ENCODE measurements around the gene ANKRD13D.

Gene ANKRD13D

DNA sequence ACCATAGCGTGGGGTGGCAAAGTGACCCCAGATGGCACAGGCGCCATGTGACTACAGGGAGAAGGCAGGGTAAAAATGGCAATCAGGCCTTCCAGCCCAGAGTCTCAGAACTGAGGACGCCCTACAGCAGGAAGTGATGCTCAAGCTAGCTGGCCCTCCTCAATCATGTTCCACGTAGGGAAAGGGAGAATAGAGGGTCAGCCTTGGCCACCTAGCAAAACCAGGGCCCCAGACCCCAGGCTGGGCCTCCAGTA, 978 bp upstream of the ANKRD13D start:
- DNase-seq = no peak

DNA sequence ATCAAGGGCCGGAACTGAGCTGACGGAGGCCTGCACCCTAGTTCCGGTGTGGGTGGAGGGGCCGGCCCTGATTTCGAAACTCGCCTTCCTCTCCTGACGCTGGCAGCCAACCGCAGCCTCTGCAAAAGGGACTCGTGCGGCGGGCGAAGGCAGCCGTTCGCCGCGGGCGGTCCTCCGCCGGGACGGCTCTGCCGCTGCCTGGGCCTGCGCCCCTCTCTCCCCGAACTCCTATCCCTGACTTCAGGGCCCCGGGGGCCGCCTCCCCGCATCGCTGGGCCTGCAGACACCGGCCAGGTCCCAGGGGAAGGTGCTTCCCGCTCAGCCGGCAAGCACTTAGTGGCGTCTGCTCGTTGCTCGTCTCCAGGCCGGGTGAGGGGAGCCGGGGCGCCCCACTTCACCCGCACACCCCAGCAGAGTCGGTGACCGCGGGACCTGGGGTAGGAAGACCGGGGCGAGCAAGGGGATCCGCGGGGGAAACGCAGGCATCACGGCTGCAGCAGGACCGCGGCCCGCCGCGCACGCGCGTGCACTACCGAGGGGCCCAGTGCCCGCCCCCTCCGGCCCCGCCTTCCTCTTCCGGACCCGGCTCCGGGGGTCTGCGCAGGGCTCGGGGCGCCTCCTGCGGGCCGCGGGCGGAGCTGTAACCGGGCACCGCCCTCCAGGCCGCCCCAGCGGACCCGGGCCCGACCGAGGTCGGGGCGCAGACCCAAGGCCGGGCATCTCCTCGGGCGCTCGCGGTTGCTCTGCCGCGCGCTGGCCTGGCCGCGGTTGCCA, 464 bp upstream of the ANKRD13D start:
- DNase-seq = peak; percentile 86

DNA sequence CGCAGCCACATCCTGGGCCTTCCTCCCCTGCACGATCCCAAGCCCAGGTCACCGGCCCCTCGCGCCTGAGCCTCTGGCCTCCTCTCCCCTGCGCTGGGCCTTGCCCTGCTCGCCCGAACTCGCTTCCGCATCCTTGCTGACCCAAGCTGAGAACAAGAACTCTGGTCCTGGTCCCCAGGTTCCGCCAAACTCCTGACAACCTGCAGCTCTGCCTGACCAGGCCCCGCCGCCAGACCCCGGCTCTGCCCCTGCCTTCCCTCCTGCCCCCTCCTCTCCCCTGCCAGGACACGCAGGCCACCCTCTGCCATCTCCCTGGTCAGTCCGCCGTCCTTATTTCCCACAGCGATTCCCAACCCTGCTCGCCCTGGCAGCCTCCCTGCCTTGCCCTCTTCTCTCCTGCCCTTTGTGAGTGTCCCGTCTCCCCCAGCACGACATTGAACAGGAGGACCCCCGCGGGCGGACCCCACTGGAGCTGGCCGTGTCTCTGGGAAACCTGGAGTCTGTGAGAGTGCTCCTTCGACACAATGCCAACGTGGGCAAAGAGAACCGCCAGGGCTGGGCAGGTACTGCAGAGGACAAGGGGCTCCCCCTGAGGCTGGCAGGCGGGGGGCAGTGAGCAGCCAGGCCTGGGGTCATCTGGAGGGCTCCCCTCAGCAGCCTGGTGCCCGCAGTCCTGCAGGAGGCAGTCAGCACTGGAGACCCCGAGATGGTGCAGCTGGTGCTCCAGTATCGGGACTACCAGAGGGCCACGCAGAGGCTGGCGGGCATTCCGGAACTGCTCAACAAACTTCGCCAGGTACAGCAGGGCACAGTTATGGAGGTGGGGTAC, 762 bp downstream of the ANKRD13D start:
- no peak for DNase-seq

DNA sequence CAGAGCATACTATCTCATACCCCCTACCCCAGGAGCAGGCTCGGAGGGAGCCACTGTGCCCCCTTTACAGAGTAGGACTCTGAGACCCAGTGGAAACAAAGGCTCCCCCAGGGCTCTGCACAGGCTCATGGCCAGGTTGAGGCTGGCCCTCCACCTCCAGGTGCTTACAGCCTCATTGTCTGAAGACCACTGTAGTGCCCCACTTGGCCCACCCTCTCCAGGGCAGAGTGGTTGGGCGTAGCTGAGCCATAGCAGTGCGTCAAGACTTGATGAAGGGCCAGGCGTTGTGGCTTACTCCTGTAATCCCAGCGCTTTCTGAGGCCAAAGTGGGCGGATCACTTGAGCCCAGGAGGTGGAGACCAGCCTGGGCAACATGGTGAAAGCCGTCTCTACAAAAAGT, 1.7 kb downstream of the ANKRD13D start:
- peak; percentile 49 for DNase-seq

DNA sequence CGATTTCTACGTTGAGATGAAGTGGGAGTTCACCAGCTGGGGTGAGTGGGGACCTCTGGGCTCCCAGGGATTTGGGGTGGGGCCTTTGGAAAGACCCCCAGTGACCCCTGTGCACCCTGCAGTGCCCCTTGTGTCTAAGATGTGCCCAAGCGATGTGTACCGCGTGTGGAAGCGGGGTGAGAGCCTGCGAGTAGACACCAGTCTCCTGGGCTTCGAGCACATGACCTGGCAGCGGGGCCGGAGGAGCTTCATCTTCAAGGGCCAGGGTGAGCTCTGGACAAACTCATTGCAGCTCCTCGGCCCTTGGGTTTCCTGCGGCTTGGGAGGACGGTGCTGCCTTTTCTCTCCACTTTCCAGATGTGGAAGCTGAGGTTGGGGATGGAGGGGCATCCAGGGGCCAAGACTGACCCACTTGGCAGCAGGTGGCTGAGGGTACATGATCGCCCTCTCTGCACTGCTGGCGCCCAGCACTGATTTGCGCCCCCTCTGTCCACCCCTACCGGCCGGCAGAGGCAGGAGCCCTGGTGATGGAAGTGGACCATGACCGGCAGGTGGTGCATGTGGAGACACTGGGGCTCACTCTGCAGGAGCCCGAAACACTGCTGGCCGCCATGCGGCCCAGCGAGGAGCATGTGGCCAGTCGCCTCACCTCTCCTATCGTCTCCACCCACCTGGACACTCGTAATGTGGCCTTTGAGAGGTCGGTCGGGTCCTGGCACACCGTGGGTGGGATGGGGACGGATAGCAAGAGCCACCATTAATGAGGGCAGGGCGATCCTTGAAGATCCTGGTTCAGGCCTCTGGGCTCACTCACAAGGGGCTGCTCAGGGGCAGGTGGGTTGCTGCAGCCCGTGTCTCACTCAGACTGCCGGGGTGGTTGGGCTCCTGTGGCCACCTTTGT, 2.6 kb downstream of the ANKRD13D start:
- DNase-seq = no peak

DNA sequence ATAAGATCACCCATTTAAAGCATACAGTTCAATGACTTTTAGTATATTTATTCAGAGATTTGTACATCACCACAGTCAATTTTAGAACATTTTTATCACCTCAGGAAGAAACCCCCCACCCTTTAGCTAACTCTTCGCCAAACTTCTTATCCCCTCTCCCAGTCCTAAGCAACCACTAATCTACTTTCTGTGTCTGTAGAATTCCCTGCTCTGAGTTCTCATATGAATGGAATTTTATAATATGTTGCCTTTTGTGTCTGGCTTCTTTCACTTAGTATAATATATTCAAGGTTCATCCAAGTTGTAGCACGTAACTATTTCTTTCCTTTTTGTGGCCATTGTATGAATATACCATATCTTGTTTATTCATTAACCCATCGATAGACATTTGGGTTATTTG, 3.6 kb downstream of the ANKRD13D start:
- DNase-seq = no peak

DNA sequence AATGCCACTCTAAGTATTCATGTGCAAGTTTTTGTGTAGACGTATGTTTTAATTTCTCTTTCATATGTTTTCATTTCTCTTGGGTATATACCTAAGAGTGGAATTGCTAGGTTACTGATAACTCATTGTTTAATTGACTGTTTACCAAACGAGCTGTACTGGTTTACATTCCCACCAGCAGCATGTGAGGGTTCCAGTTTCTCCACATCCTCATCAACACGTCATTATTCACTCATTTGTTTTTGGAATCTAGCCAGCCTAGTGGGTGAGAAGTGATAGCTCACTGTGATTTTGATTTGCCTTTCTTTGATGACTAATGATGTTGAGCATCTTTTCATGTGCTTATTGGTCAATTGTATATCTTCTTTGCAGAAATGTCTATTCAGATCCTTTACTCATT, 4.0 kb downstream of the ANKRD13D start:
- no peak for DNase-seq

DNA sequence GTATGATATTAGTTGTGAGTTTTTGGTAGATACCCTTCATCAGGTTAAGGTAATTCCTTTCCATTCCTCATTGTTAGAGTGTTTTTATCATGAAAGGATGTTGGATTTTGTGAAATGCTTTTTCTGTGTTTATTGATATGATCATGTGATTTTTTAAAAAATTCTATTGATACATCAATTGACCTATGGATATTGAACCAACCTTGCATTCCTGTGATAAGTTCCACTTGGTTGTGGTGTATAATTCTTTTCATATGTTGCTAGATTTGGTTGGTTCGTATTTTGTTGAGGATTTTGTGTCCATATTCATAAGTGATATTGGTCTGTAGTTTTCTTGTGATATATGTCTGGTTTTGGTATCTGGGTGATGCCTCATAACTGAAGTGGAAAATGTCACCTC, 6.7 kb downstream of the ANKRD13D start:
- DNase-seq = no peak

DNA sequence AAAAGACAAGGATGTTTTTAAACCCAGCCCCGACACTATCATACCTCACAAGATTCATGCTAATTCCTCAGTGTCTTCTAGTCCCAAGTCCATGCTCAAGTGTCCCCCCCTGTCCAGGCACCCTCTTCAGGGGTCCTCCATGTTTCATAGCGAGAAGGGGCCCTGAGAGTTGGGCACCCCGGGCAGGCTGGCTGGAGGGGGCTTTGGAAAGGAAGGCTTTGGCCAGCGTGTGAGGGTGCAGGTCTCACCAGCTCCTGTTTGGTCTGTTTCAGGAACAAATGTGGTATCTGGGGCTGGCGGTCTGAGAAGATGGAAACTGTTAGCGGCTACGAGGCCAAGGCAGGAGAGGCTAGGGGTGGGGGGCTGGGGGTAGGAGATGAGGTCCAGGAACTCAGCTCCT, 9.7 kb downstream of the ANKRD13D start:
- DNase-seq = no peak

DNA sequence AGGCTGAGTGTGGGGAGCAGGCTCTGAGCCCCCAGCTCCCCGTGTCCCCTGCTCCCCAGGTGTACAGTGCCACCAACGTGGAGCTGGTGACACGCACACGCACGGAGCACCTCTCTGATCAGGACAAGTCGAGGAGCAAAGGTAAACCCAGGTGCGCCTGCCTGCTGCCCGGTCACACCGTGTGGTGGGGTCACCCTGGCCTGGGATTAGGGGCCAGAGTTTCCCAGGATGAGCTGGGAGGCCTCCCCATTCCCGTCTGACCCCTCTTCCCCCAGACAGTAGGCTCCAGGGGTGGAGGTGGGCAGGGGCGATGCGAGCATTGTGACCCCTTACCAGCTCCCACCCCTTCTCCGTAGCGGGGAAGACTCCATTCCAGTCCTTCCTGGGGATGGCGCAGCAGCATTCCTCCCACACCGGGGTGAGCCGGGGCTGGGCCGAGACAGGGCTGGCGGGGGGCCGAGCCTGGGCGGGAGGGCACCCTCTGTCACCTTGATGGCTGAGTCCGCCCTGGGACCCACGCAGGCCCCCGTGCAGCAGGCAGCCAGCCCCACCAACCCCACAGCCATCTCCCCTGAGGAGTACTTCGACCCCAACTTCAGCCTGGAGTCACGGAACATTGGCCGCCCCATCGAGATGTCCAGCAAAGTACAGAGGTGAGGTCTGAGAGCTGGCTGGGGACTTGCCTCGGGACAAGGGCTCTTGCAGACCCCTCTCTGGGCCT, 10.5 kb downstream of the ANKRD13D start:
- no peak for DNase-seq

DNA sequence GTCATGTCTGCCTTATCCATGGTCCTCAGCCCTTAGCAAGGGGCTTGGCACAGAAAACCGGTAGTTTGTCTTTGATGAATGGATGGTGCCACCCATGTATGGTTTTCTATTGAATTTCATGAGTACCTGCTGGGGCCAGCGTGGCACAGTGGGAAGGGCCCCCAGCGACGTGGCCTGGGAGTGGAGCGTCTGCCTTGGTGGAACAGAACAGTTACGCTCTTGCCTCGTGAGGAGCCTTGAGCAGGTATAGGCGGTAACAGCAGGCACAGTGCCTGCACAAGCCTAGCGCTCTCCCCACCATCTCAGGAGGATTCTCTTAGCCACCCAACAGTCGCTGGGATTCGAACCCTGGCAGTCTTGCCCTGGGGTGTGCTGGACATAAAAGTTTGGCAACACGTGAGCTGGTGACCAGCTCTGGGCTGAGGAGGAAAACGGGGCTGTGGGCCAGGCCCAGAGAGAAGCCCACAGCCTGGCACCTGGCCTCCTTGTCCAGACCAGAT, 11.2 kb downstream of the ANKRD13D start:
- DNase-seq = no peak

DNA sequence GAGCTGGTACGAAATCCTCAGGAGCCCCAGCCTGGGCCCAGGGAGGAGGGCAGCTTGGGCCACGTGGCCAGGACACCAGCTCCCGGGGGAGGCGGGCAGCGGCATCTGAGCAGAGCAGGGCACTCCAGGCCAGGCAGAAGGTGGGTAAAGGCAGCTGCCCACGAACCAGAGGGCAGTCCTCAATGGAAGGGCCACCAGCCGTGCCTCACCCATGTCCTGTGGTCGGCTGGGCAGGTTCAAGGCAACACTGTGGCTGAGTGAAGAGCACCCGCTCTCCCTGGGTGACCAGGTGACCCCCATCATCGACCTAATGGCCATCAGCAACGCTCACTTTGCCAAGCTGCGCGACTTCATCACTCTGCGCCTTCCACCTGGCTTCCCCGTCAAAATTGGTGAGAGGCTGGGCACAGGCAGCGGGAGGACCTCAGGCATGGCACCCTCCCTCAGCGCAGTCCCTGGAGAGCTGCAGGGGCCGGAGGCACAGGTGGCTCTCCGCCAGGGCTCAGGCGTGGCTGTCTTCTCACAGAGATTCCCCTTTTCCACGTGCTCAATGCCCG, 11.7 kb downstream of the ANKRD13D start:
- no peak for DNase-seq

DNA sequence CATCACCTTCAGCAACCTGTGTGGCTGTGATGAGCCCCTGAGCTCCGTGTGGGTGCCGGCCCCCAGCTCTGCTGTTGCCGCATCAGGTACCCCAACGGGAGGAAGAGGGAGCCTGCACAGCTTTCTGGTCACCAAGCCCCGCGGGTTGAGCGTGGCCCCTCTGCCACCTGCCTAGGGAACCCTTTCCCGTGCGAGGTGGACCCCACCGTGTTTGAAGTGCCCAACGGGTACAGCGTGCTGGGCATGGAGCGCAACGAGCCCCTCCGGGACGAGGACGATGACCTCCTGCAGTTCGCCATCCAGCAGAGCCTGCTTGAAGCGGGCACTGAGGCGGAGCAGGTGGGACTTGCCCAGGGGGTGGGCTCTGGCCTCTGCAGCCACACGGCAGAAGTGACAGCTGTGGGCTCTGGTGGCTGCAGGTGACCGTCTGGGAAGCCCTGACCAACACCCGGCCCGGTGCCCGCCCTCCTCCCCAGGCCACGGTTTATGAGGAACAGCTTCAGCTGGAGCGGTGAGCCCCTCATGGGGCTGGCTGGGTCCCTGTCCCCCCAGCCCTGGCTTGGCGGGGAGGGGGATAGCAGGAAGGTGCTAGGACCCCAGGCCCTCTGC, 12.3 kb downstream of the ANKRD13D start:
- no peak for DNase-seq

DNA sequence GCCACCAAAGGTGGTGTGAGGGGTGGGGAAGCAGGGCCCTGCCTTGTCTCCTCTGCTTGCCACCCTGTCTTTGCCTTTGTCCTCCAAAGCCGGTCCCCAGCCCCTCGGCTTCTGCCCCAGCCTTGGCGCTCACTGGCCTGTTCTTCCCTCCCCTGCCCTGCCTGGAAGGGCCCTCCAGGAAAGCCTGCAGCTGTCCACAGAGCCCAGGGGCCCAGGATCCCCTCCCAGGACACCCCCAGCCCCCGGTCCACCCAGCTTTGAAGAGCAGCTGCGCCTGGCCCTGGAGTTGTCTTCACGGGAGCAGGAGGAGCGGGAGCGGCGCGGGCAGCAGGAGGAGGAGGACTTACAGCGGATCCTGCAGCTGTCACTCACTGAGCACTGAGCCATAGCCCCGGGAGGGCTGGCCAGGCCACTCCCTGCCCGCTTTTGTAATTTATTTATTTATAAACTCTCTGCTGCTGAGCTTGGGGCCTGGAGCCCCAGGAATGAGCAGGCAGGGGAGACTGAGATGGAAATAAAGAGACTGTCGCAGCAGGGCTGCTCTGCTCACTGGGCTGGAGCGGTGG, 12.9 kb downstream of the ANKRD13D start:
- peak; percentile 78 for DNase-seq

DNA sequence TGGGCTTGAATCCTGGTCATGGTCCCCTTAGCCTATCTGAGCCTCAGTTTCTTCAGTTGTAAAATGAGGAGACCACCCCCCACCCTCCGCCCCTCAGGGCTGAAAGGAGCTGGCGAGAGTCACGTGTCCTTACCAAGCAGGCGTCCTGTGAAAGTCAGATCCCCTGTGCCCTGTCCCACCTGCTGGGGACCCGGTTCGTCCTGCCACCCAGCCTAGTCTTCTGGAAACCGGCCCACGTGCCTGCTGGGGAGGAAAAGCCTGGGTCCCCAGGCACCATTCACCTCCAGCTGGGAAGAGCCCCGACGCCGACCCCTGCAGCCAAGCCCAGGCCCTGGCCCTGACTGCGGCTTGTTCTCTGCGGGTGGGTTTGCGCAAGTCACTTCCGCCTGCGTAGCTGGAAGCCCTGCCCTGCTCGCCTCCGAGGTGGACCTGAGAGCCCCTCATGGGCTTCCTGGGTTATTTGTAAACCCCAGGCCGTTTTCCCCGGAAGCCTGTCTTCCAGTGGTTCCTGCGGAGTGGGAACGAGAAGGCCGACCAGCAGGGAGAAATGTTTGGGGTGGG, 13.5 kb downstream of the ANKRD13D start:
- no peak for DNase-seq

DNA sequence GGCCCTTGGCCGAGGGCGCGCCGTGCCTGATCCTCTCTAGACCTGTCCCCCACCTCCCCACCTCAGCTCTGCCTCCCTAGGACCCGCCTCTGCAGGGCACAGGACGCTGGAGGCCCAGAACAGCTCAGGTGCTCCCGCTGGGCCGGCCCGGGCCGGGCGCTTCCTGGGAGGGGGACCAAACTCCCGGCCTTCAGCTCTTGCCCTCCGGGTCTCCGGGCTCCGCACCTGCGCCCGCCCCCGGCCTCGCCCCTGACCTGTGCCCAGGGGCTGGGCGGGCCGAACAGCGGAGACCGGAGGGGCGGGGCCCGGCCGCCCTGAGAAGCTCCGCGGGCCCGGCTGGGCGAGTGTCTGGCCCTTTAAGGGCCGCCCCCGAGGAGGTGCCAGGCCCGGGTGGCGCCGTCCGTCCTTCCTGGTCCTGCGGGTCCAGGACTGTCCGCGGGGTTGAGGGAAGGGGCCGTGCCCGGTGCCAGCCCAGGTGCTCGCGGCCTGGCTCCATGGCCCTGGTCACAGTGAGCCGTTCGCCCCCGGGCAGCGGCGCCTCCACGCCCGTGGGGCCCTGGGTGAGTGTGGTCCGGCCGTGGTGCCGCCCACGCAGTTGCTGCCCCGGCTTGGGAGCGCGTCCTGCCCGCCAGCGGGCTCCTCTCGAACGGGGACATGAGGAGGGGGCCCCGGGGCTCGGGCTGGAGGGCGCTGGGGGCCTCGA, 14.2 kb downstream of the ANKRD13D start, which contains the start of gene SSH3:
Gene SSH3 (plus strand): TSS at position 399 of the 703 bp plus-strand sequence. CDS start 96 bp downstream, at position 495.
- DNase-seq = peak; percentile 61

DNA sequence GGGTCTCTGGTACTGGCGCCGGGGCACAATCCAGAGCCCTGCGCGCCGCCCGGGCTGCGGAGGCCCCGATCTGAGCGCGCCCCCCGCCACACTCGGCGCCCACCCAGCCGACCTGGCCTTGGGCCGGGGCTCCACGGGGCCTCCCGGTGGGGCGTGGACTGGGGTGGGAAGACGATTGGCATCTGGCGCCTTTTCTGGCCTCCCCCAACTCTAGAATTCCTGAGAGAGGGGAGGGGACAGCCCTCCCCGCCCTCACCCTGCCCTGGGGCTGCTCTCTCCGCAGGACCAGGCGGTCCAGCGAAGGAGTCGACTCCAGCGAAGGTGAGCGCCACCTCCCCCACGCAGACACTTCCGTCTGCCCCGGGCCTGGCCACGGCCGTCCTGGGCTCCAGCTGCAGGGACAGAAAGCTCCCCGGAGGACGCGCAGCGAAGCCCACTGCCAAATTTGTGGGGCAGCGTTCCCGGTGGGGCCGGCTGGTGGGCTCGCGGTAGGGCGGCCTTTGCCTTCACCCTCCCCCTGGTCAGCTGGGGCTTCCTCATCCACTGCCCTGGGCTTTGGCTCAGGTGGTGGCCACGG, 14.8 kb downstream of the ANKRD13D start:
- DNase-seq = no peak

DNA sequence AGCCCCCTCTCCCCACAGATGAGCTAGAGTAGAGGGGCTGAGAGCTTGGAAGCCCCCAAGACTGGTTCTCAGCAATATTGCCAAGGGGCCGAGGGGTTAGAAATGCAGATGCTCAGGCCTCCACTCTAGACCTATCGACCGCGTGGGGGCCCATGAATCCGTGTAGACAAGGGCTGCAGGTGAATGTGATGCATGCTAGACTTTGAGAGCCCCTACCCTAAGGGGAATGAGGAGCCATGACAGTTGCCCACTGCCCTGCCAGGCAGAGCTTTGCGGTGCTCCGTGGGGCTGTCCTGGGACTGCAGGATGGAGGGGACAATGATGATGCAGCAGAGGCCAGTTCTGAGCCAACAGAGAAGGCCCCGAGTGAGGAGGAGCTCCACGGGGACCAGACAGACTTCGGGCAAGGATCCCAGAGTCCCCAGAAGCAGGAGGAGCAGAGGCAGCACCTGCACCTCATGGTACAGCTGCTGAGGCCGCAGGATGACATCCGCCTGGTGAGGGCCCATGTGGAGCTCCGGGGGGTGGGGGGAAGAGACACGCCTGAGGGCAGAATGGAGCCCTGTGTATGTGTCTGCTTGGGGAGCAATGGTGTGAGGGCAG, 15.5 kb downstream of the ANKRD13D start:
- no peak for DNase-seq

DNA sequence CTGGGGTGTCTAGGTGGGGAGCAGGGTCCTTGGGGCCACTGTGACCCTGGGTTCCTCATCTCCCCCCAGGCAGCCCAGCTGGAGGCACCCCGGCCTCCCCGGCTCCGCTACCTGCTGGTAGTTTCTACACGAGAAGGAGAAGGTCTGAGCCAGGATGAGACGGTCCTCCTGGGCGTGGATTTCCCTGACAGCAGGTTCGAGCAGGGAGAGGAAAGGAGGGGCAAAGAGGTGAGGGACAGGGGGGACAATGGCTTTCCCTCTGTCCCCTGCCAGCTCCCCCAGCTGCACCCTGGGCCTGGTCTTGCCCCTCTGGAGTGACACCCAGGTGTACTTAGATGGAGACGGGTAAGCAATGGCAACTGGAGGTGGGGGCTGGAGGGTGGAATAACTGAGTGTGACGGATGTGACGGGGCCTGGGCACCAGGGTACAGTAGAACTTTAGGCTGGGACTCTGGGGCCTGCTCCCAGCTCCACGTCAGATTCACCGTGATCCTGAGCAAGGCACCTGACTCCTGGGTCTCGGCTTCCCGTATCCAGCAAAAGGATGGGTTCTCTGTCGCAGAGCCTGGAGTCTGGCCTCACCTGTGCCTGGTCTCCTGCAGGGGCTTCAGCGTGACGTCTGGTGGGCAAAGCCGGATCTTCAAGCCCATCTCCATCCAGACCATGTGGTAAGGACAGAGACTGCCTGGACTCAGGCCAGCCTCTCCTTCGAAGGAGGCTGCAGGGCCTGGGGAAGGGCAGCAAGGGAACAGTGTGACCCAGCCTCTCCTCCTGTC, 17.9 kb downstream of the ANKRD13D start:
- DNase-seq = no peak
